IPS-18a (cell line): ENCODE data around the gene SLC9A9.

ENCODE experiments used
- H3K27ac ChIP-seq: one replicate; pipeline ENCODE4 v1.5.1; 2013; ENCODE audit warnings: low read length
- H3K27me3 ChIP-seq: one replicate; pipeline ENCODE4 v1.6.1; 2013; ENCODE audit warnings: mild to moderate bottlenecking, low read length; ENCODE audit not compliant: control insufficient read depth, insufficient read depth
- H3K36me3 ChIP-seq: one replicate; pipeline ENCODE4 v1.6.1; 2013; ENCODE audit warnings: low read depth, low read length; ENCODE audit not compliant: control insufficient read depth
- H3K4me1 ChIP-seq: one replicate; pipeline ENCODE4 v1.6.1; 2013; ENCODE audit warnings: low read depth, low read length; ENCODE audit not compliant: control insufficient read depth
- H3K4me3 ChIP-seq: one replicate; pipeline ENCODE4 v1.5.1; 2013; ENCODE audit warnings: low read length
- H3K9ac ChIP-seq: one replicate; pipeline ENCODE4 v1.6.1; 2013; ENCODE audit warnings: mild to moderate bottlenecking, low read length, moderate library complexity
- H3K9me3 ChIP-seq: one replicate; pipeline ENCODE4 v1.6.1; 2013; ENCODE audit warnings: low read depth, low read length; ENCODE audit not compliant: control insufficient read depth

Gene SLC9A9

DNA sequence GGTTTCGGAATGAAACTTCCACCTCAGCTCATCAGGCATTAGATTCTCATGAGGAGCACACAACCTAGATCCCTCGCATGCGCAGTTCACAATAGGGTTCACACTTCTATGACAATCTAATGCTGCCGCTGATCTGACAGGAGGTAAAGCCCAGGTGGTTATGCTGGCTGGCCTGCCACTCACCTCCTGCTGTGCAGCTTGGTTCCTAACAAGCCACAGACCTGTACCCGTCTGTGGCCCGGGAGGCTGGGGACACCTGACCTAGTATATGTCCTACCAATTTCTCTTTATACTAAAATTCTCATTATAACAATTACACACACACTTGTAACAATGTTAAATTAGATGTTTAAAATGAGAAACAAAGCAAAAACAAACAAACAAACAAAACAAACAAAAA lies 172.2 kb downstream of the SLC9A9 start:
- Histone ChIP-seq H3K4me1 (no peaks in the 10 kb centered on the region), H3K27ac (no peak overlapping the region), H3K36me3 (no peaks in the 10 kb centered on the region), H3K9ac (no peak overlapping the region), H3K9me3 (no peaks in the 10 kb centered on the region), H3K4me3 (no peak overlapping the region), H3K27me3 (no peaks in the 10 kb centered on the region)

DNA sequence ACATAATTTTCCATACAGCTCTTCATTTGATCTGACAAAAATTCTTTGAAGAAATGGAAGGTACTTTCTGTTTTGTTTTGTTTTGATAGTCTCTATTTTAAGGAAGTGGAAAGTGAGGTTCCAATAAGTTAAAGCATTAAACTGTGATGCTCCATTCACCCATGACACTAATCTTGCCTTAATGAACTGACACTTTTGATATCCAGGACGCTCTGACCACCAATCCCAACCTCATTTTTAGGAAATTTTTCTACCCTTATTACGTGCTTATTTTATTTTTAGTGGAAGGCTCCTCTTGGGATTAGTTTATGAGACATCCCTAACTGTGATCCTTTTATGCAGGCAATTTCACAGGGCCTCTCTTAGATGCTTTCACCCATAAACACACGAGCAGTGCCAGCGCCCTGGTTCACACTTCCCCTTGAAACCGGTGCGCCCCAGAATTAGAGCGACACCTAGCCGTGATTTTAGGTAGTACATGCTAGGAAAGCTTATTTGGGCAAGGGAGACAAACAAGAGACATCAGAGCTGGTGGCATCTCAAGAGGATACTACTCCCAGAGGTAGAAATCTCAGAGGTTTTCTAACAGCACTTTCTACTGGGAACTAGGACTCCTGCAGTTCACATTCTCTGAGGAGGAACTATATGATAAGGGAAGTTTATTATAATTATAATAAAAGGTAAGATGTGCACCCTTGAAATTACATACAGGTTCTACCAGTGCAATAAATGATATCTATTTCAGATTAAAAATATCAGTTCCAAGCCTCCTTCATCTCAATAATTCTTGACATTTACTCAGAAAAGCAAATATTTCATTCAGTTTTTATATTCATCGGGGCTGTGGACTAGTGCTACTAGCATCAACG lies 173.9 kb downstream of the SLC9A9 start:
- H3K9ac ChIP-seq, result no peak overlapping the region
- no peaks in the 10 kb centered on the region for H3K27me3 ChIP-seq
- no peak overlapping the region for H3K27ac ChIP-seq
- no peaks in the 10 kb centered on the region for H3K4me1 ChIP-seq
- no peaks in the 10 kb centered on the region for H3K36me3 ChIP-seq
- H3K4me3 ChIP-seq, result no peak overlapping the region
- H3K9me3 ChIP-seq, result no peaks in the 10 kb centered on the region

- H3K27ac ChIP-seq, result no peak overlapping the region
- no peaks in the 10 kb centered on the region for H3K27me3 ChIP-seq
Observed at GRCh38 chr3:143672396-143673165, 175.7 kb downstream of the SLC9A9 start.

DNA sequence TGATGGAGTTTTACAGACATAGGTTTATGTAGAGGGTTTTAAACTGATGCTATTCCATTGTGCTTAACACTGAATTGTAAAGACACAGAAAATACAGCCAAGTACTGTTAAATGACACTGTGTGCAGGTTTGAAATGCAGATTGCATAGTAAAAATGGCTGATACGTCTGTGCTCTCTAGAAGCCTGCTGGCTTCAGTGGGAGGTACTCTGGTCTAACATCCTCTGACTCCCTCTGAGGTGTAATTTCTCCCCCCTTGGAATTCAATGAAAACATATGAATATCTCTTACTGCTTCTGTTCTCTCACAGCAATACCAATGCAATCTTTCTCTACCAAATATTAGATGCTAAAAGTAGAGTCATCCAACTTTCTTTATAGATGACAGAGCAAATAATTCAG lies 176.6 kb downstream of the SLC9A9 start:
- no peaks in the 10 kb centered on the region for H3K4me1 ChIP-seq
- no peak overlapping the region for H3K4me3 ChIP-seq
- no peaks in the 10 kb centered on the region for H3K27me3 ChIP-seq
- no peak overlapping the region for H3K9ac ChIP-seq
- H3K9me3 ChIP-seq, result no peaks in the 10 kb centered on the region
- no peaks in the 10 kb centered on the region for H3K36me3 ChIP-seq
- H3K27ac ChIP-seq, result no peak overlapping the region

More at GRCh38 chr3:143672396-143673165, 175.7 kb downstream of the SLC9A9 start:
- H3K36me3 ChIP-seq, result no peaks in the 10 kb centered on the region
- H3K9ac ChIP-seq, result no peak overlapping the region
- H3K9me3 ChIP-seq, result no peaks in the 10 kb centered on the region
- H3K4me1 ChIP-seq, result no peaks in the 10 kb centered on the region
- no peak overlapping the region for H3K4me3 ChIP-seq

DNA sequence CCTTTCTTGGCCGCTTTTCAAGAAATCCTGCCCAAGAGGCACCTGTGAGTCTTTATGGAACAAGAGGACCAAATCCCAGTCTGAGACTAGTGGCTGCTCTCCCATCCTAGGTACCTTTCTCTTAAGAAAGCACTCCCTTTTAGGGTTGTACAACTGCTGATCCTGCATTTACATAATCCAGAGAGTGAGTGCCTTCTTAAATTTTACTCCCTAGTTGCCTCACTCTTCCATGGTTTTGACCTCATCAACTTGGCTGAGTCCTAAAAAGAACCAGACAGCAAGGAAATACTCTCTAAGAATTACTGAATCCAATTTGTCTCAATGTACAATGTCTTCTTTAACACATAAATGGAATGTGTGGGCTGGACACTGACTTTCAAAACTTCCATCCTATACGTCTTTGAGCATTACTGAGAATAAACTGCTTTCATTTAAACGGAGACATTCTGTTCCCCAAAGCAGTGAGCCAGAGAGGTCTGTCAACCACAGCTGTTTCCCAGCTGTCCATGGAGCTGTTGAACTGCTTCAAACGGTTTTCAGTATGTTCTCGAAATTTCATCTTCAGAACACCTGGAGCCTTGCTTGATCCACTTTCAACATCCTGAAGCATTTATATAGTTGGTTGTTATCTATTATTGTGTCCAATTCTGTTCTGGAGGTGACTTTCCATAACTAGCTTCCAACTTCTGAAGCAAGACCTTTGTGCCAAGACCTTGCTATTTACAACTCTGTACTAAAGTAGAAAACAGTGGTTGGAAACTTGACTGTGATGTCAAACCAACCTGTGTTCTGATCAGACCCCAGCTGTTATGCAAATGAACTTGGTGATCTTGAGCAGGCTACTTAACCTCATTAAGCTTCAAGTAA lies 179.1 kb downstream of the SLC9A9 start:
- no peak overlapping the region for H3K9ac ChIP-seq
- H3K36me3 ChIP-seq, result no peaks in the 10 kb centered on the region
- no peaks in the 10 kb centered on the region for H3K27me3 ChIP-seq
- no peak overlapping the region for H3K27ac ChIP-seq
- no peak overlapping the region for H3K4me3 ChIP-seq
- H3K9me3 ChIP-seq, result no peaks in the 10 kb centered on the region
- H3K4me1 ChIP-seq, result no peaks in the 10 kb centered on the region

DNA sequence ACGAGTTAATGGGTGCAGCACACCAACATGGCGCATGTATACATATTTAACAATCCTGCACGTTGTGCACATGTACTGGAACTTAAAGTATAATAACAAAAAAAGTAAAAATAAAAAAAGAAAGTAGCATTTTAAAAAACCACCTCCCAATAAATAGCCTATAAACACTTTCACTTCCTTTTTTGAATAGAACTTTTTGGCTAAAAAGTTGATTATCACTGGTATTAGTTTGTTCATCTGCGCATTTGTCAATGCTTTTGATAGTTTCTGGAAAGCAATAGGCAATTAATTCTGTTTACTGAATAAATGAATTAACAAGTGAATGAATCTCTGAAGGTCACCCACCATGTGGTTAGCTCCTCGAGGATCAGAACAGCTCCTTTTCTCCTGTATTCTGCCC lies 179.9 kb downstream of the SLC9A9 start:
- Histone ChIP-seq H3K27ac (no peak overlapping the region), H3K27me3 (no peaks in the 10 kb centered on the region), H3K4me1 (no peaks in the 10 kb centered on the region), H3K9ac (no peak overlapping the region), H3K36me3 (no peaks in the 10 kb centered on the region), H3K9me3 (no peaks in the 10 kb centered on the region), H3K4me3 (no peak overlapping the region)

- Histone ChIP-seq H3K36me3 (no peaks in the 10 kb centered on the region), H3K4me3 (no peak overlapping the region), H3K4me1 (peaks cover under 1% of the 10 kb centered on the region), H3K27ac (no peak overlapping the region), H3K9ac (no peak overlapping the region), H3K27me3 (no peaks in the 10 kb centered on the region), H3K9me3 (no peaks in the 10 kb centered on the region)
Observed at GRCh38 chr3:143661677-143662076, 186.6 kb downstream of the SLC9A9 start.

DNA sequence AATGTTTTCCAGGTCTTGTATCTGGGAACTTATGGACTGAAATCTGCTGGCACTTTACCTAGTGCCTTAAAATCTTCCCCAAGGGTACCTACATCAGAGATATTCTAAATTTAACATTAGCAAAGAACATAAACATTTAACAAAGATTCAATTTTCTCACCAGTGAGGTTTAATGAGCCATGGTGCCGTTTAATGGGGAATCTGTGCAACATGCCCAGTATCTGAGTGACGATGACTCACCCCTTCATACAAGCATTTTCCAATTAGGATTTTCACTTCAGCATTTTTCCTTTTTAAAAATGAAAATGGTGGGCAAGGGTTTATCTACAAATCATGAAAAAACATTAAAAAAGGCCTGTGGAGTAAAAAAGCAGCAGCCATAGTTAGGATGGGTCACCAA lies 189.4 kb downstream of the SLC9A9 start:
- Histone ChIP-seq H3K9me3 (no peaks in the 10 kb centered on the region), H3K27me3 (no peaks in the 10 kb centered on the region), H3K36me3 (no peaks in the 10 kb centered on the region), H3K27ac (no peak overlapping the region), H3K4me3 (no peak overlapping the region), H3K4me1 (peaks cover 7% of the 10 kb centered on the region), H3K9ac (no peak overlapping the region)

GRCh38 chr3:143658116-143658515 lies 190.2 kb downstream of the SLC9A9 start:
- Histone ChIP-seq H3K27ac (no peak overlapping the region), H3K9ac (no peak overlapping the region), H3K4me1 (peaks cover 7% of the 10 kb centered on the region), H3K27me3 (no peaks in the 10 kb centered on the region), H3K4me3 (no peak overlapping the region), H3K36me3 (no peaks in the 10 kb centered on the region), H3K9me3 (no peaks in the 10 kb centered on the region)

DNA sequence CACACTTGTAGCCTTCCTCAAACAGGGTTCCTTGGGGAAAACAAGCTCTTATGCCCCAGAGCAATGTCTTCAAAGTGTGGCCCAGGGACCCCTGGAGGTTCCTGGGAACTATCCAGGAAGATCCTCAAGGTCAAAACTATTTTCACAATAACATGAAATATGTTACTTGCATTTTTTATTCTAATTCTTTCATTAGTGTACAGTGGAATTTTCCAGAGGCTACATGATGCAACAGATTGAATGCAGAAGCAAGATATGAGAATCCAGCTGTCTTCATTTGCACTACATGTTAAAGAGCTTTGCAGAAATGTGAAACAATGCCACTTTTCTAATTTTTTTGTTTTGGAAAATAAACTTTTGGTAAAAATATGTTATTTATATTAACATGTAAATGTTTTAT lies 190.9 kb downstream of the SLC9A9 start:
- Histone ChIP-seq H3K9ac (no peak overlapping the region), H3K4me3 (no peak overlapping the region), H3K9me3 (no peaks in the 10 kb centered on the region), H3K27ac (no peak overlapping the region), H3K27me3 (no peaks in the 10 kb centered on the region), H3K36me3 (no peaks in the 10 kb centered on the region), H3K4me1 (peaks cover 7% of the 10 kb centered on the region)

- Histone ChIP-seq H3K36me3 (no peaks in the 10 kb centered on the region), H3K4me1 (peaks cover 7% of the 10 kb centered on the region), H3K9ac (no peak overlapping the region), H3K9me3 (no peaks in the 10 kb centered on the region), H3K27me3 (no peaks in the 10 kb centered on the region), H3K4me3 (no peak overlapping the region), H3K27ac (no peak overlapping the region)
Observed at GRCh38 chr3:143654906-143655305, 193.4 kb downstream of the SLC9A9 start.
